Measurements from ENCODE around the gene STEAP1.

DNA sequence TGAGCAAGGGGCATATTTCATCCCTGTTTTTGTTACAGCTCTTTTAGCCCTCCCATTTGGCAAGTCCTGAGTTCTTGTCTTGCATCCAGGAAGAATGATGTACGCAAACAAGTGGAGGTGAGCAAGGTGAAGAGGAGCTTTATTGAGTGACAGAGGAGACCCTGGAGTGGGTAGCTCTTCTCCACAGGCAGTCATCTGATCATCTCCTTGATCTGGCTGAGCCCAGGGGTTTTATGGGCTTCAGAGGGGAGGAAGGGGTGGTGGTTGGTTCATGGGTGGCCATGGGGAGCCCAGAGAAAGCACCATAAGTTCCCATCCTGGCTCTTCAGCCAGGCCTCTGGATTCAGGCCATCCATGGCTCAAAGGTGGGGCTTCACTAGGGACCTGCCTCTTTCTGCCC is 21.9 kb downstream of the STEAP1 start:
- TF ChIP-seq, protein P1, sequence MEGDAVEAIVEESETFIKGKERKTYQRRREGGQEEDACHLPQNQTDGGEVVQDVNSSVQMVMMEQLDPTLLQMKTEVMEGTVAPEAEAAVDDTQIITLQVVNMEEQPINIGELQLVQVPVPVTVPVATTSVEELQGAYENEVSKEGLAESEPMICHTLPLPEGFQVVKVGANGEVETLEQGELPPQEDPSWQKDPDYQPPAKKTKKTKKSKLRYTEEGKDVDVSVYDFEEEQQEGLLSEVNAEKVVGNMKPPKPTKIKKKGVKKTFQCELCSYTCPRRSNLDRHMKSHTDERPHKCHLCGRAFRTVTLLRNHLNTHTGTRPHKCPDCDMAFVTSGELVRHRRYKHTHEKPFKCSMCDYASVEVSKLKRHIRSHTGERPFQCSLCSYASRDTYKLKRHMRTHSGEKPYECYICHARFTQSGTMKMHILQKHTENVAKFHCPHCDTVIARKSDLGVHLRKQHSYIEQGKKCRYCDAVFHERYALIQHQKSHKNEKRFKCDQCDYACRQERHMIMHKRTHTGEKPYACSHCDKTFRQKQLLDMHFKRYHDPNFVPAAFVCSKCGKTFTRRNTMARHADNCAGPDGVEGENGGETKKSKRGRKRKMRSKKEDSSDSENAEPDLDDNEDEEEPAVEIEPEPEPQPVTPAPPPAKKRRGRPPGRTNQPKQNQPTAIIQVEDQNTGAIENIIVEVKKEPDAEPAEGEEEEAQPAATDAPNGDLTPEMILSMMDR (IDR thresholded peaks at IDR 0.05): no peak
- TF ChIP-seq SIN3A (IDR thresholded peaks at IDR 0.05; ENCODE audit: borderline replicate concordance, insufficient read depth, low read depth, low read length): no peak
- TF ChIP-seq TCF7L2 (IDR thresholded peaks at IDR 0.05; ENCODE audit: low read depth, low read length): no peak
- no peak for TF ChIP-seq POLR2AphosphoS5 (IDR thresholded peaks at IDR 0.05; ENCODE audit: low read depth, low read length)
- TF ChIP-seq, protein P2, sequence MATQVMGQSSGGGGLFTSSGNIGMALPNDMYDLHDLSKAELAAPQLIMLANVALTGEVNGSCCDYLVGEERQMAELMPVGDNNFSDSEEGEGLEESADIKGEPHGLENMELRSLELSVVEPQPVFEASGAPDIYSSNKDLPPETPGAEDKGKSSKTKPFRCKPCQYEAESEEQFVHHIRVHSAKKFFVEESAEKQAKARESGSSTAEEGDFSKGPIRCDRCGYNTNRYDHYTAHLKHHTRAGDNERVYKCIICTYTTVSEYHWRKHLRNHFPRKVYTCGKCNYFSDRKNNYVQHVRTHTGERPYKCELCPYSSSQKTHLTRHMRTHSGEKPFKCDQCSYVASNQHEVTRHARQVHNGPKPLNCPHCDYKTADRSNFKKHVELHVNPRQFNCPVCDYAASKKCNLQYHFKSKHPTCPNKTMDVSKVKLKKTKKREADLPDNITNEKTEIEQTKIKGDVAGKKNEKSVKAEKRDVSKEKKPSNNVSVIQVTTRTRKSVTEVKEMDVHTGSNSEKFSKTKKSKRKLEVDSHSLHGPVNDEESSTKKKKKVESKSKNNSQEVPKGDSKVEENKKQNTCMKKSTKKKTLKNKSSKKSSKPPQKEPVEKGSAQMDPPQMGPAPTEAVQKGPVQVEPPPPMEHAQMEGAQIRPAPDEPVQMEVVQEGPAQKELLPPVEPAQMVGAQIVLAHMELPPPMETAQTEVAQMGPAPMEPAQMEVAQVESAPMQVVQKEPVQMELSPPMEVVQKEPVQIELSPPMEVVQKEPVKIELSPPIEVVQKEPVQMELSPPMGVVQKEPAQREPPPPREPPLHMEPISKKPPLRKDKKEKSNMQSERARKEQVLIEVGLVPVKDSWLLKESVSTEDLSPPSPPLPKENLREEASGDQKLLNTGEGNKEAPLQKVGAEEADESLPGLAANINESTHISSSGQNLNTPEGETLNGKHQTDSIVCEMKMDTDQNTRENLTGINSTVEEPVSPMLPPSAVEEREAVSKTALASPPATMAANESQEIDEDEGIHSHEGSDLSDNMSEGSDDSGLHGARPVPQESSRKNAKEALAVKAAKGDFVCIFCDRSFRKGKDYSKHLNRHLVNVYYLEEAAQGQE (IDR thresholded peaks at IDR 0.05; ENCODE audit: insufficient read depth in 1 of 2, low read depth in 2 of 2, low read length in 1 of 2): no peak

Data from Panc1 (cell line).